Neuron (in vitro differentiated cells): Measurements from ENCODE around the gene IL1R2.

Experiments
- H2AFZ ChIP-seq: one replicate; pipeline ENCODE4 v1.6.1; 2013; ENCODE audit warnings: low read depth, mild to moderate bottlenecking, inconsistent platforms, low read length, moderate library complexity
- H3K27me3 ChIP-seq: one replicate; pipeline ENCODE4 v1.6.1; 2013; ENCODE audit warnings: low read length; ENCODE audit not compliant: insufficient read depth
- H3K36me3 ChIP-seq: one replicate; pipeline ENCODE4 v1.6.1; 2013; ENCODE audit warnings: low read length; ENCODE audit not compliant: insufficient read depth
- H3K4me1 ChIP-seq: one replicate; pipeline ENCODE4 v1.6.1; 2013; ENCODE audit warnings: low read length; ENCODE audit not compliant: insufficient read depth
- H3K4me3 ChIP-seq: 2 replicates; pipeline ENCODE4 v1.5.1; 2013; ENCODE audit warnings: mild to moderate bottlenecking, low read length, moderate library complexity
- H3K9me3 ChIP-seq: one replicate; pipeline ENCODE4 v1.6.1; 2013; ENCODE audit warnings: low read length

Gene IL1R2

DNA sequence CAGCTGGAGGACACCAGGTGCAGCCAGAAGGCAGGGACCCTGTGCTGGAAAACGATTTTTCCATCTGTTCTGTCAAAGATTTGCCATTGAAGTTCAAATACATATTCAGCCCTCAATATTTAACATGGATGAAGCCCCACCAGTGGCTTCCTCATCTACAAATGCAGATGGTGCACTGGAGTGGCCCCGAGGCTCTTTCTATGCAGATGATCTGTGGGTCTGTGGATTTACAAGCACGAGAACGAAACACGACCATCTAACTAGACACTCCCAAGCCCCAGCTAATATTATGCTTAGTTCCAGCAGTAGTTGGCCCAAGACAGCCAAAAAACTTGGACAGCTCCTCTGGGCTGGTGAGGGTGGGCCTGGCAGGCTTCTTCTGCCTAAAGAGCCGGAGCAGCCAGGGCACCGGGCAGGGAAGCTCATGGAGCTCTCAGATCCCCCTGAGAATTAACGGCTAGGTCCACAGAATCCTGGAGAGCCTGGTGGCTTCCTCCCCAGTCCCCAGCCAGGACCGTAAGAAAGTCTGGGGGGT is 9.2 kb upstream of the IL1R2 start:
- H3K9me3 ChIP-seq, result no peaks in the 10 kb centered on the region
- H3K36me3 ChIP-seq, result no peaks in the 10 kb centered on the region
- H3K27me3 ChIP-seq, result no peaks in the 10 kb centered on the region
- no peak overlapping the region for H3K4me3 ChIP-seq
- no peak overlapping the region for H2AFZ ChIP-seq
- H3K4me1 ChIP-seq, result peaks cover 12% of the 10 kb centered on the region

DNA sequence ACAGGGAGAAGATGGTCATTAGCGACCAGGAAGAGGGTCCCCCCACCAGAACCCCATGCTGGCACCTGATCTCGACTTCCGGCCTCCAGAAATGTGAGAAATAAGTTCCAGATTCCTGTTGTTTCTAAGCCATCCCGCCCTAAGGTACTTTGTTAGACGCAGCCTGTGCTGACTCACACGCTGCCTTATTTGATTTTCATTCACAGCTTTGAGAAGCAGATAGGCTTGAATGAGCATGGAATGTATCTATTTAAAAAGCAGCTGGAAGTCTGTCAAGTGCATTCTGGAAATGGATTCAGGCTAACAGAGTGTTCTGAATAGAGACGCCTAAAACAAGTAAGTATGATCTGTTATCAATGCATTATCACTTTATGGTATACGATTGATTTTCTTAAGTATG is 8.3 kb upstream of the IL1R2 start:
- Histone ChIP-seq H3K36me3 (no peaks in the 10 kb centered on the region), H3K4me3 (no peak overlapping the region), H3K27me3 (no peaks in the 10 kb centered on the region), H2AFZ (no peak overlapping the region), H3K9me3 (no peaks in the 10 kb centered on the region), H3K4me1 (peaks cover 12% of the 10 kb centered on the region)

DNA sequence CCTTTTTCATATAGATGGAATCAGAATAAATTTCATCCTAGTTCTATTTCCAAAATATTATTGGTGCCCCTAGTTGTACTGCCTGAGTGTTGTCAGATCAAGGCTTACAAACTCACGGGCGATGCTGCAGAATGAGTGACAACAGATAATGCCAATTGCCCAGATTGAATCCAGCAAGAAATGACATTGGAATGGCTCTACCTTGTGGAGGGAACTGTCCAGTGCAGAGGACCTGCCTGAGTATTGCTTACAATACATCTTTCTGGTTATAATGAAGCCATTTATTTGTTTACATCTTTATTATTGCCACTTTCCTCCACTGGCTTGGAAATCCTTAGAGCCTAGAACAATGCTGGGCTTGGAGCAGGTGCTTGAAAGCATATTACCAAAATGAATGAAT is 7.8 kb upstream of the IL1R2 start:
- Histone ChIP-seq H3K4me3 (no peak overlapping the region), H3K9me3 (no peaks in the 10 kb centered on the region), H3K4me1 (peaks cover 12% of the 10 kb centered on the region), H3K27me3 (no peaks in the 10 kb centered on the region), H3K36me3 (no peaks in the 10 kb centered on the region), H2AFZ (no peak overlapping the region)

DNA sequence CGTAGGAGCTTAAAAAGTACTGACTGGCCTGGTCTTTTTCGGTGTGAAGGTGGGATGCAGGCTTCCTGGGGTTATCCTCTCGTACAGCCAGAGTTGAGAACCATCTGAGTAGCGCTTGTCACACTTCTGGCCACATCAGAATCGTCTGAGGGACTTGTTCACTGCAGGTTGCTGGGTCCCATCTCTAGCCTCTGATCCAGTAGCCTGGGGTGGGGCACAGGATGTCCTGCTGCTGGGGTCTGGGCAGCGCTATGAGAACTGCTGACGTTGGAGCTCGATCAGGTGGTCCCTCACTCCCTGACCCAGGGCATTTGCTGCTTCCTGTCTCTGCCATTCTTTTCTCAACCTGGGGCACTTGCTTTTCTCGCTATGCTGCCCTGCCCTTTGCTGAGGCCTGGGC is 7.1 kb upstream of the IL1R2 start:
- H3K27me3 ChIP-seq, result no peaks in the 10 kb centered on the region
- H3K4me1 ChIP-seq, result peaks cover 12% of the 10 kb centered on the region
- H2AFZ ChIP-seq, result no peak overlapping the region
- H3K9me3 ChIP-seq, result no peaks in the 10 kb centered on the region
- H3K4me3 ChIP-seq, result no peak overlapping the region
- H3K36me3 ChIP-seq, result no peaks in the 10 kb centered on the region

DNA sequence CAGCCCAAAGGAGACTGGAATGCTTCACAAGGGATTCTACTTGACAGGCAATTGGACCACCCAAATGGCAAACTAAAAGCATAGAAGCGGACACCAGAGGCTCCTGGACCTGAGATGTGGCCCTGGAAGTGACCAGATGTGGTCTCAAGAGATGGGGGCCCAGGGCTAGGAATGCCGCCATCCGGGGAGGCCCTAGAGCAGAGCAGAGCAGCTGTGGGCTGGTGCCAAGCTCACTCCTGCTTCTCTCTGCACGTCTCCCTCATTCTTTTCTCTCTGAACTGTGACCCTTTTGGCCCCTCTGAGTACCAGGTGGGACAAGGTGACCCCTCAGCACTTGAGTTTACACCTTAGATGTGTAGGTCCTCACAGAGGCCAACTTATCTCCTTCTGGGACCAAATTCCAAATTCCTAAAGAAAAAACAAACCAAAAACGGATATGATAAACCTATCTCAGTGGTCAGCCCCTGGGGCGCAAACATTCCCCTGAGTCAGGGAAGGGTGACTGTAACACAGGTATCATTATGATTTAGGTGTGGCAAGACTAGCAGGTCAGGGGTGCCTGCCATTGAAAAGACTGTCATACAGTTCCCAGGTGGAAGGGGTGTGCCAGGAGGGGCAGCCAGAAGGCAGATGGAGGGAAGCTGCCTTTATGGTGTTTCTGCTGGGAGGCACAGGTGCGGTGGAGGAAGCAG is 6.5 kb upstream of the IL1R2 start:
- H3K4me1 ChIP-seq, result peaks cover 12% of the 10 kb centered on the region
- no peak overlapping the region for H3K4me3 ChIP-seq
- no peaks in the 10 kb centered on the region for H3K9me3 ChIP-seq
- H3K27me3 ChIP-seq, result no peaks in the 10 kb centered on the region
- no peaks in the 10 kb centered on the region for H3K36me3 ChIP-seq
- no peak overlapping the region for H2AFZ ChIP-seq

DNA sequence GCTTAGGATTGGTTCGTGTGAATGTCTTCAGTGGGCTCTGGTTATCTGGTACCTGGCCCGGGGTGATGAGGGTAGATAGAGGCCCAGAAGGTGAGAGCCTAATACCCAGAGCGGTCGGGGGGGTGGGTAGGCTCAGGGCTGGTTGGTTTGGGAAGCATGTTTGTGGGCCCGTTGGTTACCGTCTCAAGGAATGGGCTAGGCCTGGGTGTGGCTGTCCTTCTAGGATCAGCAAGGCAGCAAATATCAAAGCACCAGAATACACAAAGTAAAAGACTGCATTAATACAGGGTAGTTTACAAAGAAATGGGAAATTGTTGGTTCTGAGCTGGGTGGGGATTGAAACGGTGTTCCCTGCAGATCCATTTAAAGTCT is 6.0 kb upstream of the IL1R2 start:
- H3K36me3 ChIP-seq, result no peaks in the 10 kb centered on the region
- H3K4me3 ChIP-seq, result no peak overlapping the region
- H2AFZ ChIP-seq, result no peak overlapping the region
- H3K9me3 ChIP-seq, result no peaks in the 10 kb centered on the region
- H3K4me1 ChIP-seq, result peaks cover 12% of the 10 kb centered on the region
- H3K27me3 ChIP-seq, result no peaks in the 10 kb centered on the region

DNA sequence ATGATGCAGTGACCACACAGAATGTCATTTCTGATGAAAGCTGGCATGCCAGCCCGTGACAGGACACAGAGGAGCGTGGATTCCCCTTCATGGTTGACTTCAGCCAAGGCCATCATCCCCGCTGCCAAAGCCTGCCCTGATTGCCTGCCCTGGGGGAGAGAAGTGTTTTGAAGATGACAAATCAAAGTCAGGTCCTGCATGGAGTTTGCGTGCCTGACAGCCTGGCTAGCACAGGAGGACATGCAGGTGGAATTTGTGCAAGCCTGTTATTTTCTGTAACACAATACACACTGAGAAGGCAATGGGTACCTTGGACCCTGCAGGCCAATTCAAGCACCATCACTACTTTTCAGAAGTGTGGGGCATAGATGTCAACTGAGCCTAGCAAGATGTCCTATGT is 5.4 kb upstream of the IL1R2 start:
- Histone ChIP-seq H2AFZ (no peak overlapping the region), H3K4me1 (peaks cover 12% of the 10 kb centered on the region), H3K36me3 (no peaks in the 10 kb centered on the region), H3K9me3 (no peaks in the 10 kb centered on the region), H3K27me3 (no peaks in the 10 kb centered on the region), H3K4me3 (no peak overlapping the region)

DNA sequence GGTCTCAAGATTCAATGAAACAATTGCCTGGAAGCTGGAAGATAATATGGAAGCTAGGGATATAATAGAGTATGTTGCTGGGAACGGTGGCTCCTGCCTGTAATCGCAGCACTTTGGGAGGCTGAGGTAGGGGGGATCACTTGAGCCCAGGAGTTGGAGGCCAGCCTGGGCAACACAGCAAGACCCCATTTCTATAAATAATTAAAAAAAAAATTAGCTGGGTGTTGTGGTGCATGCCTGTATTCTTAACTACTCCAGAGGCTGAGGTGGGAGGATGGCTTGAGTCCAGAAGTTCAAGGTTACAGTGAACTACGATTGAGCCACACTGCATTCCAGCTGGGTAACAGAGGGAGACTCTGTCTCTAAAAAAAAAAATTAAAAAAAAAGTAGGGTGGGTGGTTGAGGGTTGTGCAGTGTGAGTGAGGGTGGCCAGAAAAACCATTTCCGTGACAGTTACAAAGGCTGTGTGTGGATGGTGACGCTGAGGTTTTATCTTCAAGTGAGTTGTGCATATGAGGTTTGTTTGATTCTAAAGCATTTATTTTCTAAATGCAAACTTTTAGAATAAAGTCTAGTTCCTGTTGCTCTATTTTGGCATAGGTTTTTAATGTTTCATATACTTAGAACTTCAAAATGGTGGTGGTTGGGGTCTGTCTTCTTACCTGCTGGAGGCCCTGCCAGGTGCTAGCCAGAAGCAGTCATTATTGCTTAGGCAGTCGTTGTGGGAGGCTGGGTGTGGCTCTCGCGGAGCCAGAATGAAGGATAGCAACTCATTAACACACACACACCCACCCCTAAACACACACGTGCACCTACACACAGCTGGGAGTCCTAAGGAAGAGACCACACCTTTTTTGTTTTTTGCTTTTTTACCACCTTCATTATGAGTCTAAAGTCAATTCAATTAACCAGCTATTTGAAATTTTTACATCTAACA is 4.7 kb upstream of the IL1R2 start:
- Histone ChIP-seq H3K36me3 (no peaks in the 10 kb centered on the region), H2AFZ (no peak overlapping the region), H3K27me3 (no peaks in the 10 kb centered on the region), H3K4me3 (no peak overlapping the region), H3K4me1 (peaks cover 12% of the 10 kb centered on the region), H3K9me3 (no peaks in the 10 kb centered on the region)

DNA sequence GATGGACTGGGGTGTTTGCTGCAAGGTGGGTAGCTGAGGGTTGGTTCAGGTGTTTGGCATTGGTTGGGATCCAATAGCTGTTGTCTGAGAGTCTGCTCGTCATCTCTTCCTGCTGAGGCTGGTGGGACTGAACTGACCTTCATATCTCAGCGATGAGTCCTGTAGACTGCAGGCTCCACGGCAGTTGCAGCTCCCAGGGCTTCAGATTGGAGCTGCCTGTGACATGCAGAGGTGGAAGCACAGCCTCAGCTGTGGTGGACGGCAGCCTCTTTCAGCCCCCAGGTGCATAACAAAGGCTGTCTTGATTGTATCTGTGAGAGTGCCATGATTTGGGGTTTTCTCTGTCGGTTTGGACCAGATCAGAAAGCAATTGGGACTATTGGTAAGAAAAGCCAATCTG is 3.9 kb upstream of the IL1R2 start:
- Histone ChIP-seq H3K4me1 (peaks cover 12% of the 10 kb centered on the region), H2AFZ (no peak overlapping the region), H3K36me3 (no peaks in the 10 kb centered on the region), H3K4me3 (no peak overlapping the region), H3K27me3 (no peaks in the 10 kb centered on the region), H3K9me3 (no peaks in the 10 kb centered on the region)

DNA sequence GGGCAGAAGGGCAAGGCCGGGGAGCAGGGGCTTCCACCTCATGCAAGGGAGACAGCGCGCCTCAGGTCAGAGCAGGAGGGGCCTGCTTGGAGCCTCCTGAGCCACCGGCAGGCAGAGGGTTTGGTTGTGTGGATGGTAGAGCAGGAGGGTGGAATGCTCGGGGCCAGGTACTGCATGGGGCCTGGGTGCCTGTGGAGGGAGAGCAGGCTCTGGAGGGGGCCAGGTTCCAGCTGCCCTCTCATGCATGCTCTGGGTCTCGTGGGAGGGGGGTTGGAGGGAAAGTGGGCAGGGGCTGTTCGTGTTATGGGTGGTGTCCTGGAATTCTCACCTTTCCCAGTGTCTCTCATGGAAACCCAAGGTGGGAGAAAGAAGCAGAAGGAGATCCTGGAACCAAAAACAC is 3.2 kb upstream of the IL1R2 start:
- Histone ChIP-seq H3K27me3 (no peaks in the 10 kb centered on the region), H3K4me3 (no peak overlapping the region), H3K36me3 (no peaks in the 10 kb centered on the region), H3K4me1 (peaks cover 5% of the 10 kb centered on the region), H2AFZ (no peak overlapping the region), H3K9me3 (no peaks in the 10 kb centered on the region)

DNA sequence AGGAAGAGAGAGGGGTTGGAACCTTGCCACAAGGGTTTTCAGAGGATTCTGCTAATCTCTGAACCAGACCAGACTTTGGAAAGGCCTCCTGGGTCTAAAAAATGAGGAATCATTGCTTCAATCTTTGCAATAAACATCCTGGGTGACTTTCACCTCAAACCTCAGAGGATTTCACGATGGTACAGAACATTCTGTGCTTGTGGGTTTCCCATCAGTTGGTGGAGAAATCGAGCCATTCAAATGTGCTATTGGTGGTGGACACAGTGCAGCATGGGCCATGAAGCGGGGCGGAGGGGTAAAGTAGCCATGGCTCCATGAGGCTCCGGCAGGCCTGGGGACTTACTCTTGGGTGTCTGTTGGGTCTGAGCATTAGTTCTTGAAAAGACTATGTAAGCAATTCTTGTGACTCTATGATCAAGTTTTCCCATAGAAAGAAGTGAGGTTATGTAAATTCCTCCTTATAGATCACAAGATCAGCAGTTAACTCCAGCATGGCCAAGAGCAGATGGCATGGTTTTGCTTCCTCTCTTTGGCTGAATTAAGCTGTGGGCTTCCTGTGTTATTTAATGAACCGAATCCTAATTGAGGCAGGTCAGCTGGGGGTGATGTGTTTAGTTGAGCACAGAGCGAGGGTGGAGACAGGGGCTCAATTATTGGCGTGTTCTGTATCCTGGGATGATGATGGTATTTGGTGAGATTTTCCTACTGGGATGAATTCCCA is 1.9 kb upstream of the IL1R2 start:
- Histone ChIP-seq H3K36me3 (no peaks in the 10 kb centered on the region), H3K27me3 (no peaks in the 10 kb centered on the region), H3K4me1 (no peaks in the 10 kb centered on the region), H3K4me3 (no peak overlapping the region), H3K9me3 (no peaks in the 10 kb centered on the region), H2AFZ (no peak overlapping the region)

DNA sequence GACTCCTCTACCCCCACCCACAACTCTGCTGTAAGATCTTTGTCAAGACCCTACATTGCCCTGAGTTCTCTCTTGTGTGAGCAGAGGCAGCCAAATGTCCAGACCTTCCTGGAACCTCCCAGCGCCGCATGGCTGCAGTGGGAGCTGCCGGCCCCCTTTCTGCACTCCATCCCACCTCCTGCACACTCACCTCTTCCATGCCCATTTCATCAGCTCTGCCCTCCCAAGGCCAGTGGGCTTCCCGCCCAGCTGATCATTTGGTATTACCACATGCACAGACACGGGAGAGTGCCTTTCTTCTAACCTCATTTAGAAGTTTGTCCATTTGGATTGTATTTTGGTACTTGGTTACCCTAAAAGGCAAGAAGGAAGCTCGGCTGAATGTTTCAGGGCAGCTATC is 2.0 kb downstream of the IL1R2 start:
- H3K4me3 ChIP-seq, result no peak overlapping the region
- peaks cover 5% of the 10 kb centered on the region for H3K27me3 ChIP-seq
- no peak overlapping the region for H2AFZ ChIP-seq
- no peaks in the 10 kb centered on the region for H3K4me1 ChIP-seq
- H3K36me3 ChIP-seq, result no peaks in the 10 kb centered on the region
- no peaks in the 10 kb centered on the region for H3K9me3 ChIP-seq

DNA sequence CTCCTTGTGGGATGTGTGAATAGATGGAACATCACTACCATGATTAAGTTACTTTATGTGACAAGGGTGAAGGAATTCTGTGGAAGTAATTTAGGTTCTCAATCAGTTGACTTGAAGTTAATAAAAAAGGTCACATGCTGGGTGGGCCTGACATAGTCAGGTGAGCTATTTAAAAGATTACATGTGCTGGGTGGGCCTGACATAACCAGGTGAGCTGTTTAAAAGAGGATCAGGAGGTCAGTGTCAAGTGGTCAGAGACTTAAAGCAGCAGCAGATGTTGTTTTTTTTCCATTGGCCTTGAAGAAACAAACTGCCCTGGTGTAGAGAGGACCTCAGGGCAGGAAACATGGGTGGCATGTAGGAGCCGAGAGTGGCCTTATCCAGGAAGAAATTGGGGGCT is 3.3 kb downstream of the IL1R2 start:
- Histone ChIP-seq H3K4me3 (no peak overlapping the region), H3K4me1 (no peaks in the 10 kb centered on the region), H3K9me3 (no peaks in the 10 kb centered on the region), H3K36me3 (no peaks in the 10 kb centered on the region), H3K27me3 (peaks cover 5% of the 10 kb centered on the region), H2AFZ (no peak overlapping the region)
